Activated T-helper 2 cell treated with anti-CD3 and anti-CD28 coated beads, Interferon-gamma antibody, Interleukin-2, Interleukin-4, amounts not matched to agents 10 μg/mL and 5 μg/mL and 100 μg/mL, durations not matched to agents 14 hours and 24 hours and 36 hours (primary cell): Measurements from ENCODE around the gene PLD5. TPM values are rescaled to one million over a fixed set of nuclear protein-coding genes. Genes with fewer than 3 reads are reported as not detected.
"Not testable (repeated sequence)": the region's sequence is repeated elsewhere in the genome, so short reads cannot be mapped to it uniquely, and the experiment has no call there.

Source experiments
- DNase-seq: peaks from one replicate; pipeline ENCODE4 v3.0.0; 2021; ENCODE audit warnings: low spot score
- H3K27ac Mint-ChIP-seq: one replicate; pipeline ENCODE4 v1.8.0; 2021; ENCODE audit warnings: mixed read lengths
- H3K27me3 Mint-ChIP-seq: one replicate; pipeline ENCODE4 v1.8.0; 2021; ENCODE audit warnings: low read depth, mixed read lengths
- H3K36me3 Mint-ChIP-seq: one replicate; pipeline ENCODE4 v1.8.0; 2021; ENCODE audit warnings: low read depth, mixed read lengths
- H3K4me1 Mint-ChIP-seq: one replicate; pipeline ENCODE4 v1.8.0; 2021; ENCODE audit warnings: low read depth, mixed read lengths
- H3K4me3 Mint-ChIP-seq: one replicate; pipeline ENCODE4 v1.8.0; 2021; ENCODE audit warnings: low read depth, mild to moderate bottlenecking, moderate library complexity, mixed read lengths
- H3K9me3 Mint-ChIP-seq: one replicate; pipeline ENCODE4 v1.8.0; 2021; ENCODE audit warnings: mixed read lengths
- intact Hi-C: fragments of 100-400 bp; cut with micrococcal nuclease; formaldehyde crosslinking; loops from one replicate; pipeline ENCODE4 v1.15.1; 2023
- total RNA-seq: library from RNA; stranded (reverse); gene quantifications from 2 replicates; pipeline ENCODE4 v1.2.3, GENCODE V29; 2022

The PLD5 gene
- total RNA-seq, 1 donor from 2014 or later: not detected

GRCh38 chr1:242462867-242463266, 61.6 kb downstream of the PLD5 start:
- intact Hi-C loops: no loop called here

GRCh38 chr1:242459740-242460139, 64.8 kb downstream of the PLD5 start:
- H3K9me3 Mint-ChIP-seq, H3K4me3 Mint-ChIP-seq, H3K36me3 Mint-ChIP-seq, H3K4me1 Mint-ChIP-seq, H3K27ac Mint-ChIP-seq, H3K27me3 Mint-ChIP-seq, intact Hi-C loops, DNase-seq: not testable (repeated sequence)

More at GRCh38 chr1:242462867-242463266, 61.6 kb downstream of the PLD5 start:
- Mint-ChIP-seq H3K36me3 (no peaks in the 10 kb centered on the region), H3K27me3 (no peaks in the 10 kb centered on the region), H3K4me3 (no peak overlapping the region), H3K27ac (no peak overlapping the region), H3K4me1 (no peaks in the 10 kb centered on the region), H3K9me3 (no peaks in the 10 kb centered on the region)
- DNase-seq: no peak

GRCh38 chr1:242456726-242457269, 67.7 kb downstream of the PLD5 start:
- DNase-seq: no peak
- no peaks in the 10 kb centered on the region for H3K27me3 Mint-ChIP-seq

DNA sequence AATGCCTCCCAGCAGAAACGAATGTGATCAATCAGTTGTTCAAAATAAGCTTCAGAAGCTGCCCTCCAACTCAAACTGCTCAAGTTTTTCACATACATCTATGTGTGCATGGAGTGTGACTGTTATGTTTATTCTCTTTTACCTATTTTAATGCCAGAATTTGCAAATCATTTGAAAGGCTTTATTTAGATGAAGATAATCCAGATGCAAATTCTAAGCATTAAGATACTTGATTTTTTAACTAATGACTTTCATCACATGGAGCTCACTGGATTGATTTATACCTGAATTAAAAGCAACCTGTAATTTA, 69.5 kb downstream of the PLD5 start:
- Mint-ChIP-seq H3K4me3 (no peak overlapping the region), H3K4me1 (no peaks in the 10 kb centered on the region), H3K36me3 (no peaks in the 10 kb centered on the region), H3K9me3 (no peaks in the 10 kb centered on the region), H3K27me3 (no peaks in the 10 kb centered on the region), H3K27ac (no peak overlapping the region)
- intact Hi-C loops: no loop called here
- DNase-seq: no peak

More at GRCh38 chr1:242456726-242457269, 67.7 kb downstream of the PLD5 start:
- no peak overlapping the region for H3K4me3 Mint-ChIP-seq
- intact Hi-C loops: no loop called here
- H3K27ac Mint-ChIP-seq: no peak overlapping the region
- H3K4me1 Mint-ChIP-seq: no peaks in the 10 kb centered on the region
- no peaks in the 10 kb centered on the region for H3K36me3 Mint-ChIP-seq
- no peaks in the 10 kb centered on the region for H3K9me3 Mint-ChIP-seq

DNA sequence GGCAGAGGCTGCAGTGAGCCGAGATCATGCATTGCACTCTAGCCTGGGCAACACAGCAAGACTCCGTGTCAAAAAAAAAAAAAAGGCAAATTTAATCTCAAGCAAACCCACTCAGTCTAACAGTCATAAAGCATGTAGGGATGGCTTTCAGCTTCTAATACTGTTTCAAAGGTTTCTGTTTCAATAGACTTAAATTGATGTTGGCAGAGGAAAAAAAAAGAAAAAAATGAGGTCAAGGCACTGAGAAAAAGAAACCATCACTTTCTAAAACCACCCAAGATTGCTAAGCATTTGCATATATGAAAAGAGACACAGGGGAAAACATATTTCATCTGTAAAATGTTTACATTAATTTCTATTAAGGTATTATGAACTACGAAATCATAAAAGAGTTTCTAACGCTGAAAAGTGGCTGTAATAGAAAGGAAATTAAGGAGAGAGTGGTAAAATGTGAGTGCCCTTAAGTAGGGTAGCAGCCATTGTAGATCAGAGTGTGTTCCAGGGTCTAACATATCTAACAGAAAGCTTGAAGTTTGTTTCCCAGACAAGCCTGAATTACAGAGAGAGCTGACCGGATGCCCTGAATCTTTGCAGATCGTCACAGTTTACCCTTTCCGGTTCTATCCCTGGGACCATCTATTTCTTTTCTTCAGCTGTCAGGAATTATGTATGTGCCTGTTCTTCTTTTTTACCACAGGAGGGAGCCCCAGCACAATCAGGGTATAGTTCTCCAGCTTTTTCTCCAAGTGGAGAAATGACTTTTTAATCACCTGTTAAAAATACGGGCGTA, 70.0 kb downstream of the PLD5 start:
- Mint-ChIP-seq H3K27ac (no peak overlapping the region), H3K4me3 (no peak overlapping the region), H3K27me3 (no peaks in the 10 kb centered on the region), H3K4me1 (no peaks in the 10 kb centered on the region), H3K9me3 (no peaks in the 10 kb centered on the region), H3K36me3 (no peaks in the 10 kb centered on the region)
- intact Hi-C loops: loop anchor here (5.0 kb wide), 1 partner anchor 873 kb away; no protein-coding TSS in a partner anchor
- DNase-seq: no peak

DNA sequence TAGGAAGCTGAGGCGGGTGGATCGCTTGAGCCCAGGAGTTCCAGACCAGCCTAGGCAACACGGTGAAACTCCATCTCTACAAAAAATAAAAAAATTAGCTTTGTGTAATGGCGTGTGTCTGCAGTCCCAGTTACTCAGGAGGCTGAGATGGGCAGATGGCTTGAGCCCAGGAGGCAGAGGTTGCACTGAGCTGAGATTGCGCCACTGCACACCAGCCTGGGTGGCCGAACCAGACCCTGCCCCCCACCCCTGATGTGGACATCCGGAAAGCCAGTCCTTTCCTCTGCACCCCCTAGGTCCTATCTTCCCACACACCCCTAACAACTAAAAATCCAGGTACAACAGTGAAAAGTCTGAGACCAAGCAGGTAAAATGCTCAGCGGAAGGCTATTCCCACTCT, 71.9 kb downstream of the PLD5 start:
- intact Hi-C loops: loop anchor here (5.0 kb wide), 1 partner anchor 875 kb away; no protein-coding TSS in a partner anchor
- Mint-ChIP-seq H3K27me3 (no peaks in the 10 kb centered on the region), H3K27ac (no peak overlapping the region), H3K9me3 (no peaks in the 10 kb centered on the region), H3K4me3 (no peak overlapping the region), H3K4me1 (no peaks in the 10 kb centered on the region), H3K36me3 (no peaks in the 10 kb centered on the region)
- DNase-seq: no peak

- no peaks in the 10 kb centered on the region for H3K4me1 Mint-ChIP-seq
- DNase-seq: no peak
- no peaks in the 10 kb centered on the region for H3K27me3 Mint-ChIP-seq
- intact Hi-C loops: loop anchor here (5.0 kb wide), 1 partner anchor 878 kb away; no protein-coding TSS in a partner anchor
- no peaks in the 10 kb centered on the region for H3K36me3 Mint-ChIP-seq
- no peak overlapping the region for H3K27ac Mint-ChIP-seq
- H3K9me3 Mint-ChIP-seq: no peaks in the 10 kb centered on the region
- no peak overlapping the region for H3K4me3 Mint-ChIP-seq
These were observed 74.8 kb downstream of the PLD5 start for GRCh38 chr1:242449661-242450060.

DNA sequence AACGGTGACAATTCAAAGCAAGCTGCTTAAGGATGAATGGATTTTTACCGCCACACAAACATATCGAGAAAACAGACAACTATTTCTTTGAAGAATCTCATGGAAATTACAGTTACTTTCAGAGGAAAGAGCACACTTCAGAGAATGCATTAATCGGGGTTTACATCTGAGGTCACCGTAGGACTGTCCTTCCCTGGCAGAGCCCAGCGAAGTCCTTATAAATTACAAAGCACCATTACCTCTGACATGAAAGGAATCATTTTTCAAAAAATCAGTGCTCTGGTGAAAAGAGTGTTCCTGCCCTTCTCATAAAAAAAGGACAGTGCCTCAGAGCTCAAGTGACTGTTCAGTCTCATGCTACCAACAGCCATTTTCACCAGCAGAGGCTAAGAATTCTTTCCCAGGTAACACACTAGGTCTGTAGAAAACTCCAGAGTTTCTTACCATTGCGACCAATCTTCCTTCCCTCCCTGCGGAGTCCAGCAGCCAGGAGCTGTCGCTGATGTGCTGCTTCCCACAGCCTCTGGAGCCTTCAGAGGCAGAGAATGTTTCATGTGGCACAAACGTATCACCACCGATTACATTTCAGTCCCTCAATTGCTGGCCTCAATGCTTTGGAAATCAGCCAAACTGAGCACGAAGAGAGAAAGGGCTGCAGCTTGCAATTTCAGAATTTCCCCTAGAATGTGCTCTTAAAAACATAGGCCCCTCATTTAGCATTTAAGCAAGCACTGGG, 75.4 kb downstream of the PLD5 start:
- Mint-ChIP-seq H3K4me1 (no peaks in the 10 kb centered on the region), H3K9me3 (no peaks in the 10 kb centered on the region), H3K36me3 (no peaks in the 10 kb centered on the region), H3K4me3 (no peak overlapping the region), H3K27me3 (no peaks in the 10 kb centered on the region), H3K27ac (no peak overlapping the region)
- intact Hi-C loops: no loop called here
- DNase-seq: no peak

GRCh38 chr1:242447689-242448088, 76.8 kb downstream of the PLD5 start:
- Mint-ChIP-seq H3K9me3 (no peaks in the 10 kb centered on the region), H3K27ac (no peak overlapping the region), H3K4me1 (no peaks in the 10 kb centered on the region), H3K27me3 (no peaks in the 10 kb centered on the region), H3K4me3 (no peak overlapping the region), H3K36me3 (no peaks in the 10 kb centered on the region)
- intact Hi-C loops: no loop called here
- DNase-seq: no peak

DNA sequence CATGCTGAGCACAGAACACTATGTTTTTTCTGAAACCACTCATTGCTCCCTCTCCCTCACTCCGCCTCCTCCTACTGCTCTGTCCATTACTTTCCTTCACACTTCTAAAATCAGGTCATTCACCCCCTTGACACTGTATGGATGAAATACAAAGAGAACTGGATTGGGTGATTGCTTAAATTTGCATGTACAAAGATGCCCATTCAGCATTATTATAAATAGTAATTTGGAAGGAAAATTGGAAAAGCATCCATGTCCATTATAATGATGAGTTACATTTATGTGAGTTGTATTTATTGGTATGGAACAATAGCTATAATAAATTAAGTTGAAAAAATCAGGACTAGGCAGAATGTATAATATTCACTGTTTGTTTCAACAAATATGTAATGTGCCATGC, 83.7 kb downstream of the PLD5 start:
- no peaks in the 10 kb centered on the region for H3K36me3 Mint-ChIP-seq
- H3K9me3 Mint-ChIP-seq: no peaks in the 10 kb centered on the region
- H3K4me1 Mint-ChIP-seq: no peaks in the 10 kb centered on the region
- intact Hi-C loops: no loop called here
- no peak overlapping the region for H3K27ac Mint-ChIP-seq
- no peak for DNase-seq
- H3K27me3 Mint-ChIP-seq: no peaks in the 10 kb centered on the region
- no peak overlapping the region for H3K4me3 Mint-ChIP-seq

DNA sequence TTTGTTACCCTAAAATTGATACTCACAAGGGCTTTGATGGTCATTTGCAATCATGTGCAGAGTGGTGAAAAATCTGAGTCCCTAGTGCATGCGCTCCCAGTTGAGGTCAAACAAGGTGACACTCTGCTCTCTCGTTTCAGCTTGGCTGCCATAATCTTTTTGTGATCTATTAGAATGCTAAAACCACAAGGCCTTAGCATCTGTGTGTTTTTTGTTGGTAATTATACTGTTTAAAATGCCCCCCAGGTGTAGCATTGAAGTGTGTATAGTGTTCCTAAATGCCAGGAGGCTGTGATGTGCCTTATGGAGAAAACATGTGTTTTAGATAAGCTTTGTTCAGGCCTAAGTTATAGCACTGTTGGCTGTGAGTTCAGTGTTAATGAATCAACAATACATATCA, 89.3 kb downstream of the PLD5 start:
- H3K4me1 Mint-ChIP-seq: no peaks in the 10 kb centered on the region
- H3K27ac Mint-ChIP-seq: no peak overlapping the region
- no peaks in the 10 kb centered on the region for H3K36me3 Mint-ChIP-seq
- no peaks in the 10 kb centered on the region for H3K9me3 Mint-ChIP-seq
- no peak overlapping the region for H3K4me3 Mint-ChIP-seq
- intact Hi-C loops: no loop called here
- DNase-seq: no peak
- no peaks in the 10 kb centered on the region for H3K27me3 Mint-ChIP-seq

GRCh38 chr1:242432491-242433095, 91.9 kb downstream of the PLD5 start:
- H3K27me3 Mint-ChIP-seq: no peaks in the 10 kb centered on the region
- no peaks in the 10 kb centered on the region for H3K36me3 Mint-ChIP-seq
- no peaks in the 10 kb centered on the region for H3K4me1 Mint-ChIP-seq
- H3K9me3 Mint-ChIP-seq: no peaks in the 10 kb centered on the region
- H3K4me3 Mint-ChIP-seq: no peak overlapping the region
- DNase-seq: no peak
- H3K27ac Mint-ChIP-seq: no peak overlapping the region
- intact Hi-C loops: no loop called here

DNA sequence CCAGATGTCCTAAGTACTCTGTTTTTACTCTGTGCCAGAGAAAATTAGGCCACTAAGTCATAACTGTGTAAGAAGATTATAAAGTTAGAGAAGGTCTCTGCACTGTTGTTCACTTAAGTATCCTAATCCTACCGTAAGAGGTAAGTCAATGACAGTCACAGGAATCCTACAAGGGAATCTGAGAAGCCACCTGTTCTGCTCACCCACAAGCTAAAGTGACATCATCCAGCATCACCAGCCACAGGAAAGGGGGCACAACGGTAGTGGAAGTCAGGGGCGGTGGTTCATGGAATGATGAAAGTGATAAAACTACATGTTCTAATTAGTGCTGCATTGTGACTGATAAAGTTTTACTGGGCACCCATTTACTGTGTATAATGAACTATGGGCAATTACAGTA, 92.7 kb downstream of the PLD5 start:
- no peak overlapping the region for H3K27ac Mint-ChIP-seq
- no peaks in the 10 kb centered on the region for H3K4me1 Mint-ChIP-seq
- H3K27me3 Mint-ChIP-seq: no peaks in the 10 kb centered on the region
- DNase-seq: no peak
- no peaks in the 10 kb centered on the region for H3K36me3 Mint-ChIP-seq
- no peak overlapping the region for H3K4me3 Mint-ChIP-seq
- H3K9me3 Mint-ChIP-seq: no peaks in the 10 kb centered on the region
- intact Hi-C loops: no loop called here
